CD4-positive, alpha-beta T cell treated with Interleukin-6 for 4 hours (primary cell): Measurements from ENCODE around the gene FAM118B.

ENCODE experiments used
- DNase-seq: peaks from one replicate; pipeline ENCODE4 v3.0.0-alpha.2; 2020; ENCODE audit warnings: mixed read lengths

FAM118B gene

GRCh38 chr11:126211236-126212088 lies at the start of gene FAM118B, which contains the start of gene RPUSD4:
TSS of gene FAM118B (plus strand) at chr11:126211782. CDS start at chr11:126235002, 23,220 bp downstream.
TSS of gene RPUSD4 (minus strand) at chr11:126211650. CDS start at chr11:126211638, 12 bp downstream.
- DNase-seq = peak; percentile 99

DNA sequence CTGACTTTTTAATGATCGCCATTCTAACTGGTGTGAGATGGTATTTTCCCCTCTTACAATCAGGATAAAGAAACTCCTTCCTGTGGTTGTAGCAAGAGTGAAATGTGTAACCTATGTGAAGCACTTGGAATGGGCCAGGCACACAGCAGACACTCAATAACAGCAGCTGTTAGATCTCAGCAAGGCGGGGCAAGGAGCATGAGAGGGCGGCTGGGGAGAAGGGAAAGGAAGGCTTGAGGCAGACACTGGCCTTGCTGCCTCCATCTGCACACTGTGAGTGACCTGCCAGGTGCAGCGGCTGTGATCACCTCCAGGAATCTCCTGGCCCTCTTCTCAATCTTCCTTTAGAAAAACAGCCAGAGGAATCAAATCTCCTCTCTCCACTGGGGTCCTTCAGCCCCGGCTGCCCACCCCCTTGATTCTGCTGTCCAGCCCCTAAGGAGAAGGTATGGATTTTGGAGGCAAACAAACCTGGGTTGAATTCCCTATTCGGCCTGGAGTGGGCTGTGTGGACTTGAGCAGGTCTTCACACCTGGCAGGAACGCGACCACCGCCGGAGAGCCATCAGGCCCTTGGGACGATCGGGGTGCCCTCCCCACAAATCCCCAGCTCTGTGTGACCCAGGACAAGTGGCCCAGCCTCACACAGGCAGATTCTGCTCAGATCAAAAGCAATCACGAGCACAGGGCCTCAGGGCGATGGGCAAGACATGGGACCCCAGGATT lies 49.1 kb upstream of the FAM118B start:
- DNase-seq = no peak

DNA sequence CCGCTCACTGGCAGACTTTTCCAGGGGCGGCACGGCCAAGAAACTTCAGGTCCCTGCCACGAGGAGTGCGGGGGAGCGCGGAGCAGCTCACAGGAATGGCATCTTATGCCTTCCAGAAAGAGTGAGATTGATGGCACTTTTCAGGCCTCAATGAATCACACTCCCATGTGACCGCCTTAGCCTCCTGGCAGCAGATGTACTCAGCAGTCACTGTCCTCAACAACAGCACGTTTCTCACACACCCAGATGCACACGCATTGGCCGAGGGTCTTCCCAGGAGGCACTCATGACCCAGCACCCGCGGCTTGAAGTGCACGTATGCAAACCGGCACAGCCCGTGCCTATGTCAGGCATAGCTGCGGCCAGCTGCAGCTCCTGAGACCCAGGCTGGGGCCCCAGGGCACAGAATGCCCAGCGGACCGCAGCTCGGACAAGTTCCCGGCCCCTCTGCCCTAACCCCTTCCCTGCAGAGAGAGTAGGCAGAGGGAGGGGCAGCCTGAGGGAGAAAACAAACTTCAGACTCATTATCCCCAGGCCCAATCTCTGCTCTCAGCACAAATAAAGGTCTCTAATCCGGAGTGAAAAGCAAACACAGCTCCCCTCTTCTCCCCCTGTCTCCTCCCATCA lies 48.4 kb upstream of the FAM118B start:
- DNase-seq = no peak

DNA sequence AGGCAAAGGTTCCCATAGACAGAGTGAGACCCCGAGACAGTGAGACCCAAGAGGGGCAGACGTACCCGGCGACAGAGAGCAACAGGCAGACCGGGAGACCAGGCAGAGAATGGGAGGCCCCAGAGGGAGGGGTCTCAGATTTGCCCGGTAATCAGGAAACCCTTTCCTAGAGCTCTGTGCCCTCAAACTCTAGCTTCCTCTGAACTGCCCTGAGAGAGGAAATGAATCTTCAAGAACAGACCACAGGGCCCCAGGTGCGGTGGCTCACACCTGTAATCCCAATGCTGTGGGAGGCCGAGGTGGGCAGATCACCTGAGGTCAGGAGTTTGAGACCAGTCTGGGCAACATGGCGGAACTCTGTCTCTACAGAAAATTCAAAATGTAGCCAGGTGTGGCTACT lies 47.8 kb upstream of the FAM118B start:
- DNase-seq = no peak

DNA sequence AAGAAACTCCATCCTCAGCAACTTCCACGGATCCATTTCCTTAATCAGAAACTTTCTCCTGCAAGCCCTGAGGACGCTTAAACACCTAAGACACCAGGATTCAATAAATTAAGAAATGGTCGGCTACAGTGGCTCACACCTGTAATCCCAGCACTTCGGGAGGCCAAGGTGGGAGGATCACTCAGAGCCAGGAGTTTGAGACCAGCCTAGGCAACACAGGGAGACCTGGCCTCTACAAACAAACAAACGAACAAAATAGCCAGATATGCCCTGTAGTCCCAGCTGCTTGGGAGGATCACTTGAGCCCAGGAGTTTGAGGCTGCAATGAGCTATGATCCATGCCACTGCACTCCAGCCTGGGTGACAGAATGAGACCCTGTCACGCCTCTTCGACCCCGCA lies 46.8 kb upstream of the FAM118B start:
- DNase-seq = no peak

- DNase-seq = no peak
Measured at GRCh38 chr11:126165311-126165720, 46.3 kb upstream of the FAM118B start.

- no peak for DNase-seq
Measured at GRCh38 chr11:126165757-126166156, 45.8 kb upstream of the FAM118B start.

DNA sequence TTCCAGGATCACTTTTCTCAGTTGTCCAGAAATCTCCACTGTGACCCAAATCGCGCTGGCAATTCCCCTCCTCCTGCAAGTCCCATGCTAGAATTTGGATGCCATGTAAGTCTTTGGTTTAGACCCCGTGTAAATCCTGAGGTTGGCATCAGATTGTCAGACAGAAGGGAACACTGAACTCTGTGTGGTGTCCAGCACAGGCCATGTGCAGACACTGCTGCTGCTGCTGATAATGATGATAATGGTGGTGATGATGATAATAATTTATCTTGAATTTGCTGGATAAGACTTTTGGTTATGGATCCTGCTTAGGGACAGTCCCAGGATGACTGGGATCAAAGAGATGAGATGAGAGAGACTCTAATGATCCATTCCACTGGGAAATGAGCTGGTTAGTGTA lies 45.2 kb upstream of the FAM118B start:
- DNase-seq = no peak

GRCh38 chr11:126167488-126167887 lies 44.1 kb upstream of the FAM118B start:
- no peak for DNase-seq

DNA sequence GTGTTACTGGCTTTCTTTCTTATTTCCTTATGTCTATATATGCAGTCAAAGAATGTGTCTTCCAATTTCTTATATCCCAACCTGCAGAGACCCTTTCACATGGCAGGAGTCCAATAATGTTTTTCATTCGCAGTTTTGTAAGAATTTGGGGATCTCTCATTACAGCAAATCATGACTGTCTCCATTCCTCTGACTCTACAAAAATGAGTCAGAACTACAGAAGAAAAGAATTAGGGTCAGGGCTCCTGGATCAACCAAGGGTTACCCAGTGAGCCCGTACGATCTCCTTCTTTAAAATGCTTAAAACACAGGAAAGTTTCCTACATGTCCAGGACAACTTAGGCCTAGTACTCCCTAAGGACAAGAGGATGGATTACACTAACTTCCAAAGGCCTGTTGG lies 42.3 kb upstream of the FAM118B start:
- no peak for DNase-seq

- DNase-seq = no peak
Measured at GRCh38 chr11:126172596-126173038, 39.0 kb upstream of the FAM118B start.

DNA sequence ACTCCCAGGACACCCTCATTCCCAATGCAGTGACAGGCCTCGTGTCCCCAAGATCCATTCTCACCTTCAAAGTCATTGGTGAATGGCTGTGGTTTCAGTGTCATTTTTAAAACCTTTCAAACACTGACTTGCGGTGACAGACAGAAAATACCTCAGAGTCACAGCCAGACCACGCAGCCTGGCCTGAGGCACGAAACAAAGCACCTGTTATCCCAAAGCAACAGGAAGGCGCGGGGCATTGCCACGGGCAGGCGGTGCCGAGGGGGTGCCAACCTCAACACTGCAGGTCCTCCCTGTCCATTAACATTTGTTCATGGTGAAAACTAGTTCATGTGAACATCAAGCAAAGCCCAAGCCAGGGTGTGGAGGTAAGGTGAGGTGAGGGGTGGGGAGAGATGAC lies 38.3 kb upstream of the FAM118B start:
- DNase-seq = no peak

- DNase-seq = no peak
Measured at GRCh38 chr11:126174816-126175215, 36.8 kb upstream of the FAM118B start.

DNA sequence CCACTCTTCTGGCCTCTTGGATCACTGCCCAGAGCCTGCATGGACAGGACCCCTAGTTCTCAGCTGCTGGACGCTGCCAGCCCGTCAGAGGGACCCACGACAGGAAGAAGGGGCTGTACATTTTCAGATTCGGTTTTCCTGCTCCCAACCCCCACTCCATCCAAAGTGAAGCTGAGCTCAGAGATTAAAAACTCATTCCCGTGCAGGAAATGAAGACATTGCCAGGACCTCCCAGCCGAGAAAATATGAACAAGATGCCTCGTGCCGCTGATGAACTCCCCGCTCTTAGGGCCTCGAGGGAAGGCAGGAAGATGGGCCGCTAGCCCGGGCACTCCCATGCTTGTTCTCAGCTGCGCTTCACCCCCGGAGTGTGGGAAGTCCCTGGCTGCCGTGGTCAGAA lies 36.2 kb upstream of the FAM118B start:
- no peak for DNase-seq

GRCh38 chr11:126176853-126177470 lies 34.6 kb upstream of the FAM118B start:
- no peak for DNase-seq

GRCh38 chr11:126181939-126182730 lies 29.4 kb upstream of the FAM118B start:
- no peak for DNase-seq

DNA sequence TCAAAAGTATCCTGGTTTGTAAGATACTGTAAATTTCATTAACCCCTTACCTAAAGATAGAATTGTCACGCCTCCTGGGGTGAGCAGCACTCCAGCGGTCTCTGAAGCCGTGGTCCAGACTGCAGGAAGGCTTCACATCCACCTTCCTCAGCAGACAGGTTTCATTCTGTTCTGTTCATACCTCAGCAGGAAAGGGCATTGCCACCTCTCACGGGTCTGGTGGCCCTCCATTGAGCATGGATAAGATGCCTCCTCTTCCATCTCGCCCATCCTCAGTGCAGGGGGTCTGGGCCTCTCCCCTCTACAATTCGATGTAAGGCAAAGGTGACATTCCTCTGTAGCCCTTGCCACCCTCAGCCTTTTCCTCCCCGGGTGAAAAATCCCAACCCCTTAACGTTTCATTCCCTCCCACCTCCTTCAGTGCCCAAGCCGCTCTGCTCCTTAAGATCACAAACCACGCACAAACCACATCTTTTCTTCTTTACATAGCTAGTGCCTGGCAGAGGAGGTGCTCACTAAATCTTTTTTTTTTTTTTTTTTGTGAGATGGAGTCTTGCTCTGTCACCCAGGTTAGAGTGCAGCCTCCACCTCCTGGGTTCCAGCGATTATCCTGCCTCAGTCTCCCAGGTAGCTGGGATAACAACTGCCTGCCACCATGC lies 28.7 kb upstream of the FAM118B start:
- no peak for DNase-seq

DNA sequence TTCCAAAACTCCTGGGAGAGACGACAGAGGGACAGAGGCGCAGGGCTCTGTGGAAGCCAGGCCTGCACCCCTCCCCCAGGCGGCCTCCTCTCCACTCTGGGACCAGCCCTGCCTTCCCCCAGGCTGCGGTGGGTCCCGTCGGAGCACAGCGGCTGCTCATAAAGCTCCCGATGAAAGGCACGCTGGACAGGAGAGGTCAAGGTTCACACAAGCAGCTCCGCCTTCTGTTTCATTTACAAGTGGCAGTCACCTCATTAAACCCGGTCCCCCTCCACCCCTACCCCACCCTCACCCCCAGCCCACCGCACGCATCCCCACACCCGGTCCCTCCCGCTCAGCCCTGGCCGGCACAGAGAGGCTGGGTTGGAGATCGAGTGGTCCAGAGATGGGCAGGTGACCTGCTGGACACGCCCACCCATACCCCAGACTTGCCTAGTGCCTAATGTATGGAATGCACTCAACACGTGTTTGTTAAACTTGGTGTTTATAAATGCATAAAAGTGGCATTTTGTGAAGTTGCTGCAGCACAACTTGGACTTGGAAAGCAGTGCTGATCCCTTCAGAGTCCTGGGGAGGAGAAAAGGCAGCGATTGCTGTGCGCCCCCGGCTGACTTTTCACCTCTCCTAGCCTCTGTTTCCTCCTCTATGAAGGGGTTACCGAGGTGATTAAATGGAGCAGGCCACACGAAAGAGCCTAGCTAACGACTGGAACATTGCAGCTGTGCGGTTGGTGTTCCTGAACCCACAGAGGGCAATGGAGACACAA lies 26.1 kb upstream of the FAM118B start:
- DNase-seq = no peak

- no peak for DNase-seq
Measured at GRCh38 chr11:126186025-126186698, 25.4 kb upstream of the FAM118B start.
